PC-3 (cell line): ENCODE measurements around the gene LSM12.
"Not testable (repeated sequence)": the region's sequence is repeated elsewhere in the genome, so short reads cannot be mapped to it uniquely, and the experiment has no call there.

Experiments
- CTCF ChIP-seq: fragments of 300-600 bp; sonication (generic); conservative IDR thresholded peaks from 2 replicates; pipeline ENCODE4 v1.5.1; 2017; ENCODE audit warnings: antibody characterized with exemption, low read depth, mild to moderate bottlenecking, low read length
- EZH2 ChIP-seq: fragments of 300-600 bp; sonication (generic); IDR thresholded peaks from one replicate; pipeline ENCODE4 v1.6.1; 2017; ENCODE audit warnings: antibody characterized with exemption, mild to moderate bottlenecking, low read length; ENCODE audit not compliant: unreplicated experiment

GRCh38 chr17:44046893-44047292 lies 19.6 kb downstream of the LSM12 start:
- not testable (repeated sequence) for TF ChIP-seq CTCF, EZH2
